Gastroesophageal sphincter (tissue), 4 donors: ENCODE measurements around the gene FAM210B. TPM values are rescaled to one million over a fixed set of nuclear protein-coding genes. Genes with fewer than 3 reads are reported as not detected.
"Not testable (repeated sequence)": the region's sequence is repeated elsewhere in the genome, so short reads cannot be mapped to it uniquely, and the experiment has no call there.

Source experiments
- ATAC-seq: fragments of 150-250 bp; one replicate; pipeline ENCODE4 v1.9.1; 2016; ENCODE audit warnings: mild to moderate bottlenecking, moderate library complexity
- H3K27ac ChIP-seq, 4 donors: fragments of 200-600 bp; sonication (generic) in 3 of 4; 1 replicate in 3 of 4; 2 replicates in 1 of 4; pipeline ENCODE4 v1.5.1; 2016 to 2019
- H3K27me3 ChIP-seq: fragments of 200-600 bp; sonication (generic); one replicate; pipeline ENCODE4 v1.5.1; 2019
- H3K36me3 ChIP-seq, 2 donors: fragments of 200-600 bp; sonication (generic); one replicate each; pipeline ENCODE4 v1.5.1; 2019; ENCODE audit warnings: control low read depth in 1 of 2
- H3K4me1 ChIP-seq, 3 donors: fragments of 200-600 bp; sonication (generic); 1 replicate in 2 of 3; 2 replicates in 1 of 3; pipeline ENCODE4 v1.5.1; 2016 to 2019; ENCODE audit warnings: control low read depth in 2 of 3
- H3K4me3 ChIP-seq, 2 donors: fragments of 200-600 bp; sonication (generic); one replicate each; pipeline ENCODE4 v1.5.1; 2019; ENCODE audit warnings: mild to moderate bottlenecking in 1 of 2, moderate library complexity in 1 of 2
- H3K9me3 ChIP-seq, 3 donors: fragments of 200-600 bp; sonication (generic); one replicate each; pipeline ENCODE4 v1.5.1; 2017 to 2019; ENCODE audit warnings: control low read depth in 2 of 3
- EP300 ChIP-seq: sonication (generic); formaldehyde crosslinking; IDR thresholded peaks from one replicate; pipeline ENCODE4 v1.6.1; 2017; ENCODE audit warnings: antibody characterized with exemption, mild to moderate bottlenecking
- POLR2A ChIP-seq, 2 donors: fragments of 450-650 bp; IDR thresholded peaks; one replicate each; pipeline ENCODE4 v1.6.1; 2017; ENCODE audit warnings: antibody characterized with exemption in 2 of 2, mild to moderate bottlenecking in 2 of 2, moderate library complexity in 1 of 2
- POLR2AphosphoS5 ChIP-seq: sonication (generic); formaldehyde crosslinking; IDR thresholded peaks from one replicate; pipeline ENCODE4 v1.6.1; 2017; ENCODE audit warnings: antibody characterized with exemption
- WGBS, 2 donors: methylation state at CpG; one replicate each; pipeline ENCODE4 v1.1.5; 2018; ENCODE audit warnings: low coverage in 1 of 2; 5-methylcytosine and 5-hydroxymethylcytosine counted together
- total RNA-seq, 4 donors: library from RNA; depleted of rRNA; stranded (reverse); fragments of >200 nt; gene quantifications; one replicate each; pipeline ENCODE4 v1.1.0, GENCODE V29; 2016
- TF ChIP-seq, protein P1 (sequence below), 4 experiments: fragments of 200-600 bp in 2 of 4; fragments of 450-650 bp in 2 of 4; sonication (generic) in 1 of 4; IDR thresholded peaks; one replicate each; pipeline ENCODE4 v1.5.1; 2017 to 2019; ENCODE audit warnings: antibody characterized with exemption in 4 of 4, mild to moderate bottlenecking in 2 of 4, moderate library complexity in 2 of 4

FAM210B gene
- total RNA-seq, 4 donors from 2014 or later = 57.4 to 79.9 (median 59.3) TPM

GRCh38 chr20:56400001-56400640 lies 41.3 kb downstream of the FAM210B start:
- no peak for ATAC-seq
- peaks cover 0 to 16% (median 0%) of the 10 kb centered on the region in 3 donors for H3K4me1 ChIP-seq
- H3K36me3 ChIP-seq = peaks cover 22 to 99% of the 10 kb centered on the region in 2 donors
- H3K27ac ChIP-seq = no peak overlapping the region
- no peak for TF ChIP-seq POLR2AphosphoS5
- TF ChIP-seq, protein P1, sequence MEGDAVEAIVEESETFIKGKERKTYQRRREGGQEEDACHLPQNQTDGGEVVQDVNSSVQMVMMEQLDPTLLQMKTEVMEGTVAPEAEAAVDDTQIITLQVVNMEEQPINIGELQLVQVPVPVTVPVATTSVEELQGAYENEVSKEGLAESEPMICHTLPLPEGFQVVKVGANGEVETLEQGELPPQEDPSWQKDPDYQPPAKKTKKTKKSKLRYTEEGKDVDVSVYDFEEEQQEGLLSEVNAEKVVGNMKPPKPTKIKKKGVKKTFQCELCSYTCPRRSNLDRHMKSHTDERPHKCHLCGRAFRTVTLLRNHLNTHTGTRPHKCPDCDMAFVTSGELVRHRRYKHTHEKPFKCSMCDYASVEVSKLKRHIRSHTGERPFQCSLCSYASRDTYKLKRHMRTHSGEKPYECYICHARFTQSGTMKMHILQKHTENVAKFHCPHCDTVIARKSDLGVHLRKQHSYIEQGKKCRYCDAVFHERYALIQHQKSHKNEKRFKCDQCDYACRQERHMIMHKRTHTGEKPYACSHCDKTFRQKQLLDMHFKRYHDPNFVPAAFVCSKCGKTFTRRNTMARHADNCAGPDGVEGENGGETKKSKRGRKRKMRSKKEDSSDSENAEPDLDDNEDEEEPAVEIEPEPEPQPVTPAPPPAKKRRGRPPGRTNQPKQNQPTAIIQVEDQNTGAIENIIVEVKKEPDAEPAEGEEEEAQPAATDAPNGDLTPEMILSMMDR (IDR thresholded peaks at IDR 0.05) = peak; percentile 58 to 78 (median 74)
- H3K9me3 ChIP-seq = no peaks in the 10 kb centered on the region
- H3K4me3 ChIP-seq = no peak overlapping the region
- no peaks in the 10 kb centered on the region for H3K27me3 ChIP-seq

DNA sequence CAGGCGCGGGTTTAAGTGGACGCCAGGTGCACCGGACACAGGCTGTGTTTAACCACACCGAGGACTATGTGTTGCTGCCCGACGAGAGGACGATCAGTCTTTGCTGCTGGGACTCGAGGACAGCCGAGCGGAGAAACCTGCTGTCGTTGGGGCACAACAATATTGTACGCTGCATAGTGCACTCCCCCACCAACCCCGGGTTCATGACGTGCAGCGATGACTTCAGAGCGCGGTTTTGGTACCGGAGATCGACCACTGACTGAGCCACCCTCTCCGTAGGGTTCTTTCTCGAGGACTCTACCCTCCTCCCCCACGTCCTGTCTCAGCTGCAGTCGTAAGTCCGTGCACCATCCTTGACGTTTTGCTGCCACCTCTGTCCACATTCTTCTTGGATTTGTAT lies 44.7 kb downstream of the FAM210B start:
- 90 to 91% methylated on average over 2 to 17 of the region's 26 CpGs for WGBS, 2 donors
- ATAC-seq = no peak
- no peak overlapping the region for H3K27ac ChIP-seq

DNA sequence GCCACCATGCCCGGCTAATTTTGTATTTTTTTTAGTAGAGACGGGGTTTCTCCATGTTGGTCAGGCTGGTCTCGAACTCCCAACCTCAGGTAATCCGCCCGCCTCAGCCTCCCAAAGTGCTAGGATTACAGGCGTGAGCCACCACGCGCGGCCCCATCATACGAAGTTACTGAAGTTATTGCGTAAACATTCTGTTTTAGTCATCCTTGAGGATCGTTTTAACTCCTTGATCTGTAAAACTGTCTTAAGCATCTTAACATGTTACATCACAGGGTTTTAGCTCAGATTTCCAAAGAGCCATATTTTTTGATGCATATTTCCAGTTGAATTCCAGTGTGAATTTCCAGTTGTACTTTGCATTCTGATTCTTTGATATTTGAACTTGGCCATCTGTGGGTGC lies 46.6 kb downstream of the FAM210B start:
- not testable (repeated sequence) for H3K27ac ChIP-seq, H3K27me3 ChIP-seq, H3K4me1 ChIP-seq, ATAC-seq, H3K4me3 ChIP-seq, H3K9me3 ChIP-seq
- 90% methylated on average over 8 to 11 of the region's 12 CpGs for WGBS, 2 donors
- H3K36me3 ChIP-seq = peaks cover 0 to 89% of the 10 kb centered on the region in 2 donors

More for the DNA sequence above, 44.7 kb downstream of the FAM210B start:
- no peaks in the 10 kb centered on the region for H3K9me3 ChIP-seq
- H3K27me3 ChIP-seq = no peaks in the 10 kb centered on the region
- H3K4me1 ChIP-seq = peaks cover 0 to 14% (median 0%) of the 10 kb centered on the region in 3 donors
- peaks cover 8 to 99% of the 10 kb centered on the region in 2 donors for H3K36me3 ChIP-seq
- H3K4me3 ChIP-seq = no peak overlapping the region
- TF ChIP-seq, protein P1 (IDR thresholded peaks at IDR 0.05) = no peak

DNA sequence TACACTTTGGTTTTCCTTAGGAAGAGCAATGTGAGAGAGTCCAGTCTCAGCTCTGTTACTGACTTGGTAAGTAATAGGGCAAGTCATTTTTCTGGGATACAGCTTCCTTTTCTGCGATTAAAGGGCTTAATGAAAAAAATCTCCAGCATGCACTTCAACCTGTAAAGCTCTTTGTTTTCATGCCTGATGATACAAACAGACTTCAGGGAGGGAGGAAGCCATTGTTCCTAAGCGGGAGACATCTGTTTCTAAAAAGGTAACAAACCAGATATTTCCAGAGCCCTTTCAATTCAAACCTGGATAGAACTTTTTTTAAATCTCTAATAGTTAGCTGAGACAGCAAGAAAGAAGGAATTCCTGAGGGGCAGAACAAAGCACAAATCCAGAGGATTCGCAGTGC lies 48.1 kb downstream of the FAM210B start:
- WGBS, 2 donors = 79 to 83% methylated on average over 3 of the region's 3 CpGs
- Histone ChIP-seq H3K36me3 (peaks cover 0 to 73% of the 10 kb centered on the region in 2 donors), H3K27me3 (no peaks in the 10 kb centered on the region), H3K27ac (no peak overlapping the region), H3K4me3 (no peak overlapping the region), H3K4me1 (peaks cover 0 to 17% (median 4%) of the 10 kb centered on the region in 3 donors), H3K9me3 (no peaks in the 10 kb centered on the region)
- ATAC-seq = no peak
- TF ChIP-seq, protein P1 (IDR thresholded peaks at IDR 0.05) = no peak
- TF ChIP-seq EP300 (no peak), POLR2AphosphoS5 (no peak), POLR2A (IDR thresholded peaks at IDR 0.05) (no peak)

- H3K27ac ChIP-seq = peak overlapping the region in 3 of 4 donors; percentile 22 to 34 (median 33)
- peak; percentile 79 for ATAC-seq
- TF ChIP-seq POLR2A (IDR thresholded peaks at IDR 0.05) (no peak), POLR2AphosphoS5 (peak; percentile 6)
Observed at GRCh38 chr20:56409521-56409920, 50.7 kb downstream of the FAM210B start.

GRCh38 chr20:56409956-56410355 lies 51.2 kb downstream of the FAM210B start:
- ATAC-seq = no peak
- 36 to 80% methylated on average over 1 of the region's 1 CpG for WGBS, 2 donors
- peaks cover 0 to 25% (median 4%) of the 10 kb centered on the region in 3 donors for H3K4me1 ChIP-seq
- peak overlapping the region in 3 of 4 donors; percentile 5 to 58 (median 33) for H3K27ac ChIP-seq
- TF ChIP-seq, protein P1 (IDR thresholded peaks at IDR 0.05) = no peak
- TF ChIP-seq POLR2A (IDR thresholded peaks at IDR 0.05) = no peak
- no peak for TF ChIP-seq POLR2AphosphoS5
- no peak for TF ChIP-seq EP300
- H3K27me3 ChIP-seq = no peaks in the 10 kb centered on the region
- H3K36me3 ChIP-seq = peaks cover 0 to 46% of the 10 kb centered on the region in 2 donors
- H3K4me3 ChIP-seq = no peak overlapping the region
- H3K9me3 ChIP-seq = no peaks in the 10 kb centered on the region

More at GRCh38 chr20:56409521-56409920, 50.7 kb downstream of the FAM210B start:
- no peaks in the 10 kb centered on the region for H3K27me3 ChIP-seq
- 62 to 70% methylated on average over 4 to 5 of the region's 5 CpGs for WGBS, 2 donors
- peaks cover 0 to 25% (median 4%) of the 10 kb centered on the region in 3 donors for H3K4me1 ChIP-seq
- H3K9me3 ChIP-seq = no peaks in the 10 kb centered on the region
- peaks cover 0 to 48% of the 10 kb centered on the region in 2 donors for H3K36me3 ChIP-seq
- H3K4me3 ChIP-seq = no peak overlapping the region

- H3K4me3 ChIP-seq, H3K27me3 ChIP-seq, ATAC-seq, H3K9me3 ChIP-seq: not testable (repeated sequence)
- H3K27ac ChIP-seq = peak overlapping the region in 3 of 4 donors; percentile 63 to 72 (median 67)
- H3K4me1 ChIP-seq = peaks cover 0 to 25% (median 4%) of the 10 kb centered on the region in 3 donors
- 61 to 79% methylated on average over 2 to 5 of the region's 7 CpGs for WGBS, 2 donors
- peaks cover 0 to 33% of the 10 kb centered on the region in 2 donors for H3K36me3 ChIP-seq
Observed at GRCh38 chr20:56411287-56411686, 52.5 kb downstream of the FAM210B start.
